ENCODE measurements around the gene DCLRE1C. TPM values are rescaled to one million over a fixed set of nuclear protein-coding genes. Genes with fewer than 3 reads are reported as not detected.

The DCLRE1C gene
- total and polyA plus RNA-seq, 9 of the 15 experiments (the other 6 are each of a cell fraction or from before 2014, with no cell fraction given) = 8.8 to 22.2 (median 13.9) TPM

DNA sequence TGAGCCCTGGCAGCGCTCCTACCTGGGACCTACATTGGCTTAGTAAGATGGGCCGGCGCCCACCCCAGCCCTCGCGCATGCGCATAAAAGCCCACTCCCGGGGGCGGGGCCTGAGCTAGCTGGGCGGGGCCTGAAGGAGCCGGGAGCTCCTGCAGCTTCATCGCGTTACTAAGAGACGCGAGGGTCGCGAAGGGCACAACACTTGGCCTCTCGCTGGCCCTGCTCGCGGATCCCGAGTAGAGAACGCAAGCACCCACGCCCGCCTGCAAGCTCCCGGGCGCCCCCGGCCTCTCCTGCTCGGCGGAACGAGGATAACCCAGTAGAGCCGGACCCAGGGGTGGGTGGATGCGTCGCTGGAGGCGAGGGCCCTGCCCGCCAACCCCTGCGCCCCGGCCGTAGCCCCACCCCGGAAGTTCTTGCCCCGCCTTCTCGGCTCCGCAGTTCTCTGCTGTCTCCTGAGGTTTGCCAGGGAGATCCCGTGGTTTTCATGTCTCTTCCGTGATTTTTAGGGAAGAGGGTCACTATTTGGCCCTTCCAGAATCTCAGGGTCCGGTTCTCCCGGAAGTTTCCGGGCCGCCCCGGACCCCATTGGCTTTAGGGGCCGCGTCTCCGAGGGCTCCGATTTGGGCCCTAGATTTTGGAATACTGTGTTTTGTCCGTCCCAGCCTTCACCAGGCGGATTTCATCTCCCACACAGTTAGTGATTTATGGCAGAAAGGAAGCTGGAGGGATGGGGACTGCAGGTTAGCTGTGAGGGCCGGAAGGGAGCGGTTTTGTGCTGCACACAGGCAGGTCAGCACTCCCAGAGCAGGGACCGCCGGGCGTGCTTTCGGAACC is 5.5 kb upstream of the DCLRE1C start, which contains the start of gene MEIG1 (continued):
- no peak for TF ChIP-seq CCAR2 (IDR thresholded peaks at IDR 0.05; ENCODE audit: low read depth, low read length)
- TF ChIP-seq ZNF551 (CRISPR knock-in tag; IDR thresholded peaks at IDR 0.05) = no peak
- TF ChIP-seq ZC3H11A (IDR thresholded peaks at IDR 0.05; ENCODE audit: low read depth, low read length) = no peak
- TF ChIP-seq, protein P1, sequence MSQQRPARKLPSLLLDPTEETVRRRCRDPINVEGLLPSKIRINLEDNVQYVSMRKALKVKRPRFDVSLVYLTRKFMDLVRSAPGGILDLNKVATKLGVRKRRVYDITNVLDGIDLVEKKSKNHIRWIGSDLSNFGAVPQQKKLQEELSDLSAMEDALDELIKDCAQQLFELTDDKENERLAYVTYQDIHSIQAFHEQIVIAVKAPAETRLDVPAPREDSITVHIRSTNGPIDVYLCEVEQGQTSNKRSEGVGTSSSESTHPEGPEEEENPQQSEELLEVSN (IDR thresholded peaks at IDR 0.05; ENCODE audit: borderline replicate concordance in 1 of 2, extremely low read depth in 1 of 2, insufficient read depth in 1 of 2, insufficient read length in 1 of 2, low read depth in 1 of 2, low read length in 1 of 2, poor library complexity in 1 of 2, severe bottlenecking in 1 of 2) = peak; percentile 20 to 56
- no peak for TF ChIP-seq ZNF76 (CRISPR knock-in tag; IDR thresholded peaks at IDR 0.05; ENCODE audit: borderline replicate concordance)
- peak in 1 of 2 experiments; percentile 8; a peak in 1 of 4 replicates for TF ChIP-seq TBL1XR1 (IDR thresholded peaks at IDR 0.05; ENCODE audit: low read length in 2 of 2)
- TF ChIP-seq ZNF263 (CRISPR knock-in tag; IDR thresholded peaks at IDR 0.05; ENCODE audit: borderline replicate concordance) = peak; percentile 23; the same call in 1 of the 2 replicates
- TF ChIP-seq, protein P2, sequence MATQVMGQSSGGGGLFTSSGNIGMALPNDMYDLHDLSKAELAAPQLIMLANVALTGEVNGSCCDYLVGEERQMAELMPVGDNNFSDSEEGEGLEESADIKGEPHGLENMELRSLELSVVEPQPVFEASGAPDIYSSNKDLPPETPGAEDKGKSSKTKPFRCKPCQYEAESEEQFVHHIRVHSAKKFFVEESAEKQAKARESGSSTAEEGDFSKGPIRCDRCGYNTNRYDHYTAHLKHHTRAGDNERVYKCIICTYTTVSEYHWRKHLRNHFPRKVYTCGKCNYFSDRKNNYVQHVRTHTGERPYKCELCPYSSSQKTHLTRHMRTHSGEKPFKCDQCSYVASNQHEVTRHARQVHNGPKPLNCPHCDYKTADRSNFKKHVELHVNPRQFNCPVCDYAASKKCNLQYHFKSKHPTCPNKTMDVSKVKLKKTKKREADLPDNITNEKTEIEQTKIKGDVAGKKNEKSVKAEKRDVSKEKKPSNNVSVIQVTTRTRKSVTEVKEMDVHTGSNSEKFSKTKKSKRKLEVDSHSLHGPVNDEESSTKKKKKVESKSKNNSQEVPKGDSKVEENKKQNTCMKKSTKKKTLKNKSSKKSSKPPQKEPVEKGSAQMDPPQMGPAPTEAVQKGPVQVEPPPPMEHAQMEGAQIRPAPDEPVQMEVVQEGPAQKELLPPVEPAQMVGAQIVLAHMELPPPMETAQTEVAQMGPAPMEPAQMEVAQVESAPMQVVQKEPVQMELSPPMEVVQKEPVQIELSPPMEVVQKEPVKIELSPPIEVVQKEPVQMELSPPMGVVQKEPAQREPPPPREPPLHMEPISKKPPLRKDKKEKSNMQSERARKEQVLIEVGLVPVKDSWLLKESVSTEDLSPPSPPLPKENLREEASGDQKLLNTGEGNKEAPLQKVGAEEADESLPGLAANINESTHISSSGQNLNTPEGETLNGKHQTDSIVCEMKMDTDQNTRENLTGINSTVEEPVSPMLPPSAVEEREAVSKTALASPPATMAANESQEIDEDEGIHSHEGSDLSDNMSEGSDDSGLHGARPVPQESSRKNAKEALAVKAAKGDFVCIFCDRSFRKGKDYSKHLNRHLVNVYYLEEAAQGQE (IDR thresholded peaks at IDR 0.05; ENCODE audit: borderline replicate concordance) = peak; percentile 66
- TF ChIP-seq, protein P2 (CRISPR knock-in tag; IDR thresholded peaks at IDR 0.05; ENCODE audit: low read depth) = peak; percentile 55; the same call in 1 of the 2 replicates
- no peak for TF ChIP-seq ZNF324 (CRISPR knock-in tag; IDR thresholded peaks at IDR 0.05)
- TF ChIP-seq TRIM24 (IDR thresholded peaks at IDR 0.05) = peak in 1 of 2 experiments; percentile 98; a peak in 2 of 4 replicates
- TF ChIP-seq HIVEP1 (CRISPR knock-in tag; IDR thresholded peaks at IDR 0.05) = no peak
- no peak for TF ChIP-seq ZNF785 (CRISPR knock-in tag; IDR thresholded peaks at IDR 0.05)
- no peak for TF ChIP-seq BCL6 (CRISPR knock-in tag; IDR thresholded peaks at IDR 0.05)
- TF ChIP-seq FOXP1 (CRISPR knock-in tag; IDR thresholded peaks at IDR 0.05) = peak; percentile 47; the same call in 1 of the 2 replicates
- TF ChIP-seq, protein P3, sequence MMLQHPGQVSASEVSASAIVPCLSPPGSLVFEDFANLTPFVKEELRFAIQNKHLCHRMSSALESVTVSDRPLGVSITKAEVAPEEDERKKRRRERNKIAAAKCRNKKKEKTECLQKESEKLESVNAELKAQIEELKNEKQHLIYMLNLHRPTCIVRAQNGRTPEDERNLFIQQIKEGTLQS (IDR thresholded peaks at IDR 0.05) = peak; percentile 36
- TF ChIP-seq, protein P3 (CRISPR knock-in tag; conservative IDR thresholded peaks at IDR 0.05) = peak; percentile 80
